HFFc6 (cell line): Measurements from ENCODE around the gene CFAP90. TPM values are rescaled to one million over a fixed set of nuclear protein-coding genes. Genes with fewer than 3 reads are reported as not detected.

Source experiments
- DNase-seq: peaks from one replicate; pipeline ENCODE4 v3.0.0-alpha.2; 2018
- H3K27ac Mint-ChIP-seq: 2 replicates; pipeline ENCODE4 v1.8.0; 2020; ENCODE audit warnings: mild to moderate bottlenecking, mixed read lengths
- H3K27me3 Mint-ChIP-seq: 2 replicates; pipeline ENCODE4 v1.8.0; 2021; ENCODE audit warnings: mild to moderate bottlenecking, moderate library complexity, mixed read lengths; ENCODE audit not compliant: insufficient read depth
- H3K36me3 Mint-ChIP-seq: 2 replicates; pipeline ENCODE4 v1.8.0; 2021; ENCODE audit warnings: low read depth, mixed read lengths
- H3K4me1 Mint-ChIP-seq: 2 replicates; pipeline ENCODE4 v1.8.0; 2020; ENCODE audit warnings: low read depth, mixed read lengths
- H3K4me3 Mint-ChIP-seq: 2 replicates; pipeline ENCODE4 v1.8.0; 2020; ENCODE audit warnings: mild to moderate bottlenecking, moderate library complexity, mixed read lengths
- H3K9me3 Mint-ChIP-seq: 2 replicates; pipeline ENCODE4 v1.8.0; 2020; ENCODE audit warnings: mild to moderate bottlenecking, mixed read lengths
- long read RNA-seq: library from polyadenylated mRNA; unstranded; transcript quantifications from one replicate; pipeline ENCODE4 v2.0.0, GENCODE V29; 2019
- total RNA-seq, 6 experiments: library from RNA; stranded (reverse); fragmentation: NEBNext Ultra II Directional; extraction: Animal tissue kit (Norgen Biotek cat#: 25700); gene quantifications; 2 replicates in 1 of 6; 3 replicates in 5 of 6; pipeline ENCODE4 v1.2.3, GENCODE V29; 2021
- TF ChIP-seq, protein P1 (sequence below): fragments of 200-600 bp; sonication (generic); IDR thresholded peaks from 2 replicates; pipeline ENCODE4 v1.5.0; 2021; ENCODE audit warnings: antibody characterized with exemption, mild to moderate bottlenecking

CFAP90 gene, protein sequence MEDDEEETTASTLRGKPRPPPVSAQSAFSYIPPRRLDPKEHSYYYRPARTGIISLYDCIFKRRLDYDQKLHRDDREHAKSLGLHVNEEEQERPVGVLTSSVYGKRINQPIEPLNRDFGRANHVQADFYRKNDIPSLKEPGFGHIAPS
- not detected for total RNA-seq
- long read RNA-seq = 0 reads

DNA sequence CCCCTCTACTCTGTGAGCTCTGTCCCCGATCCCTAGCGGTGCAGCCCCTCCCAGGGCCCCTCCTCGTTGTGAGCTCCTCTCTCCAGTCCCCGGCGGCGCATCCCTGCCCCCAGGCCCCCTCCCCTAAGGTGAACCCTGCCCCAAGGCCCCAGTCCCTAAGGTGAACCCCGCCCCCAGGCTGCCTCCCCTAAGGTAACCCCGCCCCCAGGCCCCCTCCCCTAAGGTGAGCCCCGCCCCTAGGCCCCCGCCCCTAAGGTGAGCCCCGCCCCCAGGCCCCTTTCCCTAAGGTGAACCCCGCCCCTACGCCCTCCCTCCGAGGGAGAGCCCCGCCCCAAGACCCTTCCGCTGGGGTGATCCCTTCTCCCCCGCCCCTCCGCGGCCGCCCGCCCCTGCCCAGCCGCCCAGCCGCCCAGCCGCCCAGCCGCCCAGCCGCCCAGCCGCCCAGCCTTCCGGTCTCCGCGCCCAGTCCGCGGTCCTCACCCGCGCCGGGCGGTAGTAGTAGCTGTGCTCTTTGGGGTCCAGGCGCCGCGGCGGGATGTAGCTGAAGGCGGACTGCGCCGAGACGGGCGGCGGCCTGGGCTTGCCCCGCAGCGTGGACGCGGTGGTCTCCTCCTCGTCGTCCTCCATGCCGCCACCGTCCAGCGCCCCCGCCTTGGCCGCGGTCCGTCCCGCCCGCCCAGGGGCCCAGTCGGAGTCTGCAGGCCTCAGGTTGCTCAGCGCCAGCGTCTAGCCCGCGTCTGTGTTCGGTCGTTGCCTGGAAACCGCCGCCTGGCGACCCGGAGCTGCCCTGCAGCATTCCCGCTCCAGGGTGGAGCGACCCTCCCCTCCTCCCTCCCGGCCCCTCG is at the start of gene CFAP90:
CFAP90 (minus strand) TSS at position 739 of the 845 bp plus-strand sequence; CDS start at position 627, 112 bp downstream.
- H3K27me3 Mint-ChIP-seq = peaks cover 39% of the 10 kb centered on the region
- no peak within 1 kb of the TSS for H3K27ac Mint-ChIP-seq
- TF ChIP-seq, protein P1, sequence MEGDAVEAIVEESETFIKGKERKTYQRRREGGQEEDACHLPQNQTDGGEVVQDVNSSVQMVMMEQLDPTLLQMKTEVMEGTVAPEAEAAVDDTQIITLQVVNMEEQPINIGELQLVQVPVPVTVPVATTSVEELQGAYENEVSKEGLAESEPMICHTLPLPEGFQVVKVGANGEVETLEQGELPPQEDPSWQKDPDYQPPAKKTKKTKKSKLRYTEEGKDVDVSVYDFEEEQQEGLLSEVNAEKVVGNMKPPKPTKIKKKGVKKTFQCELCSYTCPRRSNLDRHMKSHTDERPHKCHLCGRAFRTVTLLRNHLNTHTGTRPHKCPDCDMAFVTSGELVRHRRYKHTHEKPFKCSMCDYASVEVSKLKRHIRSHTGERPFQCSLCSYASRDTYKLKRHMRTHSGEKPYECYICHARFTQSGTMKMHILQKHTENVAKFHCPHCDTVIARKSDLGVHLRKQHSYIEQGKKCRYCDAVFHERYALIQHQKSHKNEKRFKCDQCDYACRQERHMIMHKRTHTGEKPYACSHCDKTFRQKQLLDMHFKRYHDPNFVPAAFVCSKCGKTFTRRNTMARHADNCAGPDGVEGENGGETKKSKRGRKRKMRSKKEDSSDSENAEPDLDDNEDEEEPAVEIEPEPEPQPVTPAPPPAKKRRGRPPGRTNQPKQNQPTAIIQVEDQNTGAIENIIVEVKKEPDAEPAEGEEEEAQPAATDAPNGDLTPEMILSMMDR = no peak
- H3K4me1 Mint-ChIP-seq = no peaks in the 10 kb centered on the region
- H3K4me3 Mint-ChIP-seq = peak within 1 kb of the TSS; percentile 54; the same call in 1 of the 2 replicates
- no peaks in the 10 kb centered on the region for H3K9me3 Mint-ChIP-seq
- DNase-seq = no peak
- H3K36me3 Mint-ChIP-seq = no peaks in the 10 kb centered on the region

DNA sequence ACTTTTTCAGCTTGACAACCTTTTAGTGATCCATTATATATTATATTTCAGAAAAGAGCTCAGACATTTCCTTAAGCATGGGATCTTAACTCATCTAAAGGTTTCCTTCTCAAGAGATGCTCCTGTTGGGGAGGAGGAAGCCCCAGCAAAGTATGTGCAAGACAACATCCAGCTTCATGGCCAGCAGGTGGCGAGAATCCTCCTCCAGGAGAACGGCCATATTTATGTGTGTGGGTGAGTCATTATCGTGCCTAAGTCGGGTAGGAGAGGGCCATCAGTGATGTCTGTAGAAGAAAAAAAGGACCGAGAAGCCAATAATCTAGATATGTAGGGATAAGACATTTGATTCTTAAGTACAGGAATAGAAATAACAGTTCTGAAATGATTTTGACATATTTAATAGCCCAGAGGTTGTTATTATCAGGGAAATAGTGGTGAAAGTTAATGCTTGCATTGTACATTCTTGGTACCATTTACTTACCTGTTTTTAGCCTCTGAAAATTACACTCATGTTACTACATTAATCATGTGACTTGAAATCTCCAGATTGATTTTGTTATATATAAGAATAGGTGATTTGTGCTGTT is 46.2 kb upstream of the CFAP90 start:
- no peak overlapping the region for H3K4me3 Mint-ChIP-seq
- peak; percentile 59 for DNase-seq
- H3K9me3 Mint-ChIP-seq = no peaks in the 10 kb centered on the region
- H3K36me3 Mint-ChIP-seq = peaks cover 44% of the 10 kb centered on the region
- H3K27ac Mint-ChIP-seq = 0 out of 2 replicates have a peak overlapping the region, but pooled peaks have one; percentile 22
- TF ChIP-seq, protein P1 = peak; percentile 83
- peaks cover 13% of the 10 kb centered on the region for H3K4me1 Mint-ChIP-seq
- H3K27me3 Mint-ChIP-seq = peaks cover 2% of the 10 kb centered on the region; the same call in 1 of the 2 replicates

DNA sequence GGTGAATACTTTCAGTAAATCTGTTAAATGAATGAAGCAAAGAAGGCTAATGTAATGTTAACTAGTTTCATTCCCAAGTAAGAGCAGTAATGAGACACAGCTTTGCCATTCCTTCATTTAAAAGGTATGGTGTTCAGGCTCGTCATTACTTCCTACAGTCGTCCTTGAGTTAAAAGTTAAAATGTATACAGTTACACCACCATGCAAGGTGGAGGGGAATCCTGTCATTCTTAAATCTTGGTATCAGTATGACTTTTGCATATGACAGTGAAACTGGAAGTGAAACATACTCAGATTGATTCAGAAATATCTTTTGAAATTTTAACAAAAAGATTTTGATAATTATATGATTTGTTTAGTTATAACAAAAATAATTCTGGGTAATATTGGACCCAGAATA is 43.9 kb upstream of the CFAP90 start:
- Mint-ChIP-seq H3K4me3 (no peak overlapping the region), H3K27me3 (peaks cover 2% of the 10 kb centered on the region; the same call in 1 of the 2 replicates), H3K27ac (no peak overlapping the region), H3K36me3 (peaks cover 47% of the 10 kb centered on the region), H3K4me1 (peaks cover 6% of the 10 kb centered on the region; the same call in 1 of the 2 replicates), H3K9me3 (no peaks in the 10 kb centered on the region)
- no peak for DNase-seq
- TF ChIP-seq, protein P1 = no peak

DNA sequence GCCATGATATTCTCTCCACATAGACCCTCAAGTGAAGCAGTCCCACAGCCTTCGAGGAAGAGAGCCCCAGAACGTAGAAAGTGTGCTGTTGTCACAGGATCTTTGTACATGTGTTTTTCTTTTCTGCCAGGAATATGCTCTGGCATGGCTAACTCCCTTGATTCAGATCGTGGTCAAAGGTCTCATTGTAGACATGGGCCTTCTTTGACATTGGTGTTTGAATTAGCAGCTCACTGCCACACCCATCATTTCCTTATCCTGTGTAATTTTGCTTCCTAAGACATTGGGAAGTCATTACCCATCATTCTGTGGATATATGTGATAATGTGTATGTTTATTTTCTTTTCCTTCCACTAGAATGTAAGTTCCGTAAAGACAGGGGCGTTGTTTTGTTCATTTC is 43.5 kb upstream of the CFAP90 start:
- no peaks in the 10 kb centered on the region for H3K9me3 Mint-ChIP-seq
- H3K27ac Mint-ChIP-seq = no peak overlapping the region
- no peak overlapping the region for H3K4me3 Mint-ChIP-seq
- TF ChIP-seq, protein P1 = no peak
- H3K36me3 Mint-ChIP-seq = peaks cover 43% of the 10 kb centered on the region
- DNase-seq = no peak
- H3K4me1 Mint-ChIP-seq = peaks cover 6% of the 10 kb centered on the region; the same call in 1 of the 2 replicates
- peaks cover 2% of the 10 kb centered on the region; the same call in 1 of the 2 replicates for H3K27me3 Mint-ChIP-seq

DNA sequence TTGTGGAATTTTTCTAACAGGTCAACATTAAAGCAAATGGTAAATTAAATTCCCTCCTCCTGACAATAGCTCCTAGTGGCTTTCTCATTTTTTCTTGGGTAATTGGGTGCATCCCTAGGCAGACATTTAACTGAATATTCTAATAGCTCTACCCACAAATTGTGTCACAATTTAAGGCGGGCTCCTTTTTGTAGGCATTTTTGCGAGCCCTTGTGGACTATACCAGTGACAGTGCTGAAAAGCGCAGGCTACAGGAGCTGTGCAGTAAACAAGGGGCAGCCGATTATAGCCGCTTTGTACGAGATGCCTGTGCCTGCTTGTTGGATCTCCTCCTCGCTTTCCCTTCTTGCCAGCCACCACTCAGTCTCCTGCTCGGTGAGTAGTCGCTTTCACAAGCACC is 38.0 kb upstream of the CFAP90 start:
- no peak overlapping the region for H3K27ac Mint-ChIP-seq
- TF ChIP-seq, protein P1 = no peak
- H3K36me3 Mint-ChIP-seq = peaks cover 22% of the 10 kb centered on the region
- H3K4me3 Mint-ChIP-seq = no peak overlapping the region
- DNase-seq = no peak
- H3K27me3 Mint-ChIP-seq = no peaks in the 10 kb centered on the region; the same call in 1 of the 2 replicates
- H3K4me1 Mint-ChIP-seq = peaks cover 13% of the 10 kb centered on the region
- no peaks in the 10 kb centered on the region for H3K9me3 Mint-ChIP-seq
